HG03457 (cell line): ENCODE results near the gene BHLHE40.

Source experiments
- ATAC-seq: cut with Tn5 transposase; IDR thresholded peaks from one replicate; pipeline ENCODE4 v1.9.1; 2021; ENCODE audit warnings: moderate number of reproducible peaks; ENCODE audit not compliant: unreplicated experiment

Gene BHLHE40

GRCh38 chr3:5016211-5017161, 37.2 kb downstream of the BHLHE40 start:
- ATAC-seq: peak; percentile 38

DNA sequence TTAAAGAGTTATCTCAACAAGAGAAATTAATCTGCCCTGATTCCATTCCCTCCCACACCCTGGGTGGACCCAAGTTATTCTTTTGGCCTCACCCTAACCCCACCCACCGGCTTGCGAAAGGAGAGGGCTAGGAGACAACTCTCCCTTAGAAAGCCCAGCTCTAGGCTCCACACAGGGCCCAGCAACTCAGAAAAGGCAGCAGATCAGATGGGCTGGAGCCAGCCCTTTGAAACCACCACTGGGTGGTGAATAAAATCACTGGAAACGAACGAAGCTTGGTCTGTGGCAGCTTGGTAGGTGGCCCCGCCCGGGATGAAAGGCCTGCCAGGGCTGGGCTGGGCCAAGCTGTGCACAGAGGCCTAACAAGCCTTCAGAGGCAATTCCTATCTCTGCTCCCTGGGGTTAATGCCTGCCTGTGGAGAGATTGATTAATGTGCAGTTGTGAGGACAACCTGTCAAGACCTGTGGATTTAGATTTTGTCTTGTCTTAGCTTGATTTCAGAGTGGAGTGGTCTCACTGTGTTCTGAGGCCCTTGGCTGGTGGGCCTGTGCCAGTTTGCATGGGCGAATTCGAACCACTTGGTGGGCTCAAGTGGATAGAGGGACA, 38.8 kb downstream of the BHLHE40 start:
- no peak for ATAC-seq

GRCh38 chr3:5019411-5020241, 40.4 kb downstream of the BHLHE40 start:
- no peak for ATAC-seq

DNA sequence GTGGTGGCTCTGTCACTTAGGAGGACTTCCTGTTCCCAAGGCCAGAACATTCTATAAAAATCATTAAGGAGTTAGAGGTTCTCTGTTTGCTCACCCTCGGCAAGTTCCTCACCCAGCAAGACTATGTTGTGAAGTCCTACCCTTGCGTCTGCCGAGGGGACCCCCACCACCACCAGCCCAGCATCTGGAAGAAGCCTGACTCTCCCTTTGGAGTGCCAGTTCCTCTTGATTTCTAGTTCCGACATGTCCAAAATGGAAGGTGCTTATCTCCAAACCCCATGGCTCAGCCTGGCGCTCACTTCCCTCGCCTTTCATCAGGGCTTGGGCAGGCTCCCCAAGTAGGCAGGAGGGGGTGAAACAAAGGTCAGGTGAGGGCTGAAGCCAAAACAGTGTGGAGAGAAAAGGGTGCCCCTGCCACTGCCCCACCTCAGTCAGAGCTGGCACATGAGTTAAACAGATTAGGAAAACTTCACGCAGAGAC, 41.0 kb downstream of the BHLHE40 start:
- ATAC-seq: no peak

- no peak for ATAC-seq
Observed at GRCh38 chr3:5021116-5022092, 42.2 kb downstream of the BHLHE40 start.

GRCh38 chr3:5022187-5022965, 43.1 kb downstream of the BHLHE40 start:
- ATAC-seq: peak; percentile 55

GRCh38 chr3:5022966-5023776, 43.9 kb downstream of the BHLHE40 start:
- ATAC-seq: no peak

GRCh38 chr3:5023777-5024346, 44.6 kb downstream of the BHLHE40 start:
- ATAC-seq: no peak

DNA sequence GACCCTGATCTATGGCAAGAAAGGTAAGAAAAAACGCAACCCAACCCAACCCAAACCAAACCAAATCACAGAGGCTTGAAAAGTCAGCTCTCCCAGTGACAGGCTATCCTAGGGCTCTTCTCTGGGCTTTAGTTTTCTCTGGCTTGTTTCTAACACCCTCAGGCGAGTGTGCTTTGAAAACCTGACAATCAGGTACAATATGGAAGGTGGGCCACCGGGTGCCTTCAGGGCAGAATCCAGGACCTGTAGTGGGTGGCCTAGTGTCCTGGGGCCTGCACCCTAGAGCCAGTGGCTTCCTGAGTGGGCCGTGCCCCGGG, 46.8 kb downstream of the BHLHE40 start:
- no peak for ATAC-seq

DNA sequence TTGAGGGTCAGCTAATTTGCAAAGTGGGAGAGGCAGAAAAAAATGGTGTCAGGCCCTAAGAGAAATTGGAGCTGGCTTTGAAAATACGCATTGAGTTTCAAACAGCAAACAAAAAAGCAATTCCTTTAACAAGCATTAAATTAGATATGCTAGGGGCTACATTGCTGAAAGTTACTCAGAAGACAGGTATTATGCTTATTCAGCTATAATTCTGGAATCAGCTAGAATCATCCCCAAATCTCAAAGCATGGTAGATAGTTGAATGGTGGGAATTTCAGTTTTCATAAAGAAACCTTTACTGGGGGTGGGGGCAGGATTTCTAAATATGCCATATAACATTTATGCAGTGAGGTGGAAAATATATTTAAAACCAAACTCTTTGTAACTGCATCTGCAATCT, 50.5 kb downstream of the BHLHE40 start:
- ATAC-seq: no peak

- ATAC-seq: no peak
Observed at GRCh38 chr3:5030152-5030551, 50.9 kb downstream of the BHLHE40 start.

DNA sequence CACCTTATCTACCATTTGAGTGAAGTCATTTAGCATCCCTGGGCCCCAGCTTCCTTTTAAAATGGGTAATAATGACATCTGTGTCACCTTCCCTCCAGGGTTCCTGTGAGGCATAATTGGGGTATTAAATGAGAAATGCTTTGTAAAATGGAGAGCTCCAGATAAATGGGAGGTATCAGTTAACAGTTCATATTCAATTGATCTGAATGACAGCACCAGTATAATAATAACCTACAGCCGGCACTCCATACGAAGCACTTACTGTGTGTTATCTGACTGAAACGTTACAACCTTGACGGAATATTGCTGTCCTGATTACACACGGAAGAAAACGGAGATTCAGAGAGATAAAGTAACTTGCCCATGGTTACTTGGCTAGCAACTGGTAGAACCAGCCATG, 53.6 kb downstream of the BHLHE40 start:
- ATAC-seq: no peak
